GM12875 (cell line): ENCODE data around the gene N4BP2.

Experiments
- H3K4me3 ChIP-seq: one replicate; pipeline ENCODE4 v1.5.1; 2011; ENCODE audit warnings: low read depth, low read length, control low read depth
- CTCF ChIP-seq: IDR thresholded peaks from 2 replicates; pipeline ENCODE4 v1.5.1; 2011; ENCODE audit warnings: low read depth, mild to moderate bottlenecking, control low read depth, inconsistent platforms, low read length, moderate library complexity, borderline replicate concordance; ENCODE audit not compliant: insufficient read depth

N4BP2 gene

GRCh38 chr4:40183615-40184411, 127.2 kb downstream of the N4BP2 start:
- no peak for TF ChIP-seq CTCF
- H3K4me3 ChIP-seq, result no peak overlapping the region

- no peak for TF ChIP-seq CTCF
- H3K4me3 ChIP-seq, result no peak overlapping the region
Observed at GRCh38 chr4:40185830-40186664, 129.4 kb downstream of the N4BP2 start.

- TF ChIP-seq CTCF, result no peak
- H3K4me3 ChIP-seq, result no peak overlapping the region
Observed at GRCh38 chr4:40186665-40187014, 130.0 kb downstream of the N4BP2 start.

- no peak for TF ChIP-seq CTCF
Observed at GRCh38 chr4:40187386-40187906, 130.8 kb downstream of the N4BP2 start.

GRCh38 chr4:40190019-40190418, 133.4 kb downstream of the N4BP2 start:
- H3K4me3 ChIP-seq, result no peak overlapping the region
- TF ChIP-seq CTCF, result no peak

More at GRCh38 chr4:40187386-40187906, 130.8 kb downstream of the N4BP2 start:
- no peak overlapping the region for H3K4me3 ChIP-seq

GRCh38 chr4:40190465-40190864, 133.8 kb downstream of the N4BP2 start:
- peak overlapping the region; percentile 36 for H3K4me3 ChIP-seq
- no peak for TF ChIP-seq CTCF
